HFF-Myc (cell line): ENCODE results near the gene BORA.

ENCODE experiments used
- DNase-seq: peaks from one replicate; pipeline ENCODE4 v3.0.0-alpha.2; 2011; ENCODE audit warnings: low read depth; ENCODE audit errors: extremely low read depth
- H3K4me3 ChIP-seq: replicated peaks from 2 replicates; pipeline ENCODE4 v1.5.1; 2011; ENCODE audit warnings: low read depth, mild to moderate bottlenecking, control low read depth, low read length
- TF ChIP-seq, protein P1 (sequence below): IDR thresholded peaks from 2 replicates; pipeline ENCODE4 v1.5.1; 2012; ENCODE audit warnings: mild to moderate bottlenecking, low read depth, low read length, control low read depth; ENCODE audit errors: missing control alignments

Gene BORA

DNA sequence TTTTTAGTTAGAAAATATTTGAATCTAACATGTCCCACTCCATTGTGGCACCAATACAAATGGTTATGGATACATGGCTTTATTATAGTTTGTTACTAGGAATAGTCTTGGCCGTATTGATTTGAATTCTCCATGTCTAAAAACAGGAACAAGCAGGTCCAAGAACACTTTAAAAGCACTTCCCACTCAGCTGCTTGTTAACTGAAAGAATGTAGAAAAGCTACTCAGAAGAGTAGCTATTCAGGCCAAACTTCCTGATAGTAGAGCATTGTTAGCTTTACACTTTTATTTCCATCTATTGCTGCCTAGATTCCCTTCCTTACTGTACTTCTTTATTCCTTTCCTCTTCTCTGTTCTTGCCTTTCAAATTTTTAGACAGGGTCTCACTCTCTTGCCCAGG, 61.1 kb downstream of the BORA start:
- no peak for DNase-seq
- TF ChIP-seq, protein P1, sequence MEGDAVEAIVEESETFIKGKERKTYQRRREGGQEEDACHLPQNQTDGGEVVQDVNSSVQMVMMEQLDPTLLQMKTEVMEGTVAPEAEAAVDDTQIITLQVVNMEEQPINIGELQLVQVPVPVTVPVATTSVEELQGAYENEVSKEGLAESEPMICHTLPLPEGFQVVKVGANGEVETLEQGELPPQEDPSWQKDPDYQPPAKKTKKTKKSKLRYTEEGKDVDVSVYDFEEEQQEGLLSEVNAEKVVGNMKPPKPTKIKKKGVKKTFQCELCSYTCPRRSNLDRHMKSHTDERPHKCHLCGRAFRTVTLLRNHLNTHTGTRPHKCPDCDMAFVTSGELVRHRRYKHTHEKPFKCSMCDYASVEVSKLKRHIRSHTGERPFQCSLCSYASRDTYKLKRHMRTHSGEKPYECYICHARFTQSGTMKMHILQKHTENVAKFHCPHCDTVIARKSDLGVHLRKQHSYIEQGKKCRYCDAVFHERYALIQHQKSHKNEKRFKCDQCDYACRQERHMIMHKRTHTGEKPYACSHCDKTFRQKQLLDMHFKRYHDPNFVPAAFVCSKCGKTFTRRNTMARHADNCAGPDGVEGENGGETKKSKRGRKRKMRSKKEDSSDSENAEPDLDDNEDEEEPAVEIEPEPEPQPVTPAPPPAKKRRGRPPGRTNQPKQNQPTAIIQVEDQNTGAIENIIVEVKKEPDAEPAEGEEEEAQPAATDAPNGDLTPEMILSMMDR, result no peak
- H3K4me3 ChIP-seq, result no peak overlapping the region

DNA sequence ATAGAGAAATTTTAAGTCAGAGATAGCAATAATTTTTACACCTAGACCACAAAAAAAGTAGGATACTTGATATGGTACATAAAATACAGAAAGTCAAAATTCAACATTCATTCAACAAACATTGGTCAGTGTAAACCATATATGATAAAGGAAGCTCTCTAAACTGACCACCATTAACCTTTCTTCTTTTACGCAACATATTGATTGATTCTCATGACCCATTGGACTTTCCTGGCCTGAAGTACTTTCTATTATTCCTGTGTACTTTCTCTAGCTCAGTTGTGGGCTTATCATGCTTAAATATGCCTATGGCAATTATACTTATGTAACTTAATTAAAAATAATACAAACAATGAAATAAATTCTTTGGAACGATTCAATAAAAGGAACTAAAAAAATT, 64.9 kb downstream of the BORA start:
- TF ChIP-seq, protein P1, result no peak
- no peak overlapping the region for H3K4me3 ChIP-seq
- no peak for DNase-seq

DNA sequence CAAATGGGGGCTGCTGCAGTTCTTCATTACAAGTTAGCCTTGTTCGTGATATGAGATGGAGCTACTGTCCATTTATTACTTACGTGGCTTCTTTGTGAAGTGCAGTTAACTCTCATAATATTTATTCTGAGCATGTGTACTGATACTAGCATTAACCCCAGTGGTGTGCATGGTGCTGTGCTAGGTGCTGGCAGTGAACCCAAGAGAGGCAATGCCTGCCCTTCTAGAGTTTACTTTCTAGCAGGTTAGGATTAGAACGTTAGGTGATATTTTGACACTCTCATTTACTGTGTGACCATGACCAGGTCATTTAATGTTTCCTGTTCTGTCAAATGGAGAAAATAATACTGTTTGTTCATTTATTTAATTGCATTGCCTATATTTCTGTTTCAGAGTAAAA, 71.1 kb downstream of the BORA start:
- no peak for DNase-seq
- TF ChIP-seq, protein P1, result no peak
- no peak overlapping the region for H3K4me3 ChIP-seq

DNA sequence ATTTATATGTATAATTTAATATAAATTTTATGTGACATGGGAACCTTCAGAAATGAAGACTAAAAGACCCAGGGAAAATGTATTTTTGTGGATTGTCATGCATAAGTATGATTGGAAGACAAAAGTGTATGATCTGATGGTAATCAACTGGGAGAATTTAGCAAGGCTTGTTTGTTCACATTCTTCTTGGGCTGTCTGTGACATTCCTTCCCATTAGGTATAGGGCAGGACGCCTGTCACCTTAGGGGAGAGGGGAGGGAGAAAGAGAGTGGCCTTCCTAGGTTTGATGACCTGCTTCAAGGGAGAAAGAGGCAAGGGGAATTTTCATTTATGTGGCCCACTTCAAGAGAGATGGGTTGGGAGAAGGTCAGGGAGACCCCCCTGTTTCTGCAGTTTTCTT, 76.6 kb downstream of the BORA start:
- H3K4me3 ChIP-seq, result no peak overlapping the region
- DNase-seq, result no peak
- TF ChIP-seq, protein P1, result no peak
